Breast epithelium (tissue), 3 donors: ENCODE results near the gene PDZD2.

ENCODE experiments used
- POLR2A ChIP-seq: fragments of 450-650 bp; IDR thresholded peaks from one replicate; pipeline ENCODE4 v1.6.1; 2016; ENCODE audit warnings: antibody characterized with exemption, mild to moderate bottlenecking, moderate library complexity
- POLR2AphosphoS5 ChIP-seq, 3 donors: sonication (generic); formaldehyde crosslinking; IDR thresholded peaks; one replicate each; pipeline ENCODE4 v1.6.1; 2017; ENCODE audit warnings: antibody characterized with exemption in 3 of 3
- TF ChIP-seq, protein P1 (sequence below), 3 donors: fragments of 450-650 bp; IDR thresholded peaks; one replicate each; pipeline ENCODE4 v1.5.1; 2016 to 2017; ENCODE audit warnings: antibody characterized with exemption in 3 of 3, mild to moderate bottlenecking in 3 of 3, moderate library complexity in 3 of 3

DNA sequence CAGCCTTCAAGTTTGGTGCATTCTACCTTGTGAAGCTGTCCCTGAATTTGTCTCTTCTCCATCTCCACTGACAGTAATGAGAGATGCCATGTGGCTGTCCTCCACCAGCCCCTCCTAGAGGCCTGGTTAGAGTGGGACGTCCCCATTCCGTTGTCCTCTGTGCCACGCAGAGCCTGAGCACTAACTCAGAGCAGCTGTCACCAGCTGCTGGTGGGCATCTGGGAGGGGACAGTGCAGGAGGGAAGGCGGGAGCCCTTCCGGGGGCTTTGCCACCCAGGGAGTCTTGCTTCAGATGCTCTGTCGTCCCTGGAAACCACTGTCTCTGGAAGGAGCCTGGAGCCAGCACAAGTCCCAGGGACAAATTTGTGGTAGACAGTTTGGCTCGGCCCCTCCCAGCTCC lies 78.6 kb downstream of the PDZD2 start:
- no peak for TF ChIP-seq POLR2A
- TF ChIP-seq, protein P1, sequence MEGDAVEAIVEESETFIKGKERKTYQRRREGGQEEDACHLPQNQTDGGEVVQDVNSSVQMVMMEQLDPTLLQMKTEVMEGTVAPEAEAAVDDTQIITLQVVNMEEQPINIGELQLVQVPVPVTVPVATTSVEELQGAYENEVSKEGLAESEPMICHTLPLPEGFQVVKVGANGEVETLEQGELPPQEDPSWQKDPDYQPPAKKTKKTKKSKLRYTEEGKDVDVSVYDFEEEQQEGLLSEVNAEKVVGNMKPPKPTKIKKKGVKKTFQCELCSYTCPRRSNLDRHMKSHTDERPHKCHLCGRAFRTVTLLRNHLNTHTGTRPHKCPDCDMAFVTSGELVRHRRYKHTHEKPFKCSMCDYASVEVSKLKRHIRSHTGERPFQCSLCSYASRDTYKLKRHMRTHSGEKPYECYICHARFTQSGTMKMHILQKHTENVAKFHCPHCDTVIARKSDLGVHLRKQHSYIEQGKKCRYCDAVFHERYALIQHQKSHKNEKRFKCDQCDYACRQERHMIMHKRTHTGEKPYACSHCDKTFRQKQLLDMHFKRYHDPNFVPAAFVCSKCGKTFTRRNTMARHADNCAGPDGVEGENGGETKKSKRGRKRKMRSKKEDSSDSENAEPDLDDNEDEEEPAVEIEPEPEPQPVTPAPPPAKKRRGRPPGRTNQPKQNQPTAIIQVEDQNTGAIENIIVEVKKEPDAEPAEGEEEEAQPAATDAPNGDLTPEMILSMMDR (IDR thresholded peaks at IDR 0.05): no peak
- TF ChIP-seq POLR2AphosphoS5 (IDR thresholded peaks at IDR 0.05): no peak
